BJ (cell line): ENCODE results near the gene NIPBL. TPM values are rescaled to one million over a fixed set of nuclear protein-coding genes. Genes with fewer than 3 reads are reported as not detected.

Source experiments
- CTCF ChIA-PET: fragments of 350-600 bp; formaldehyde crosslinking; extraction: SDS; loops from one replicate; lab custom pipeline; 2021; ENCODE audit warnings: antibody characterized with exemption, inconsistent platforms; lab: Yijun Ruan, JAX
- POLR2A ChIA-PET: fragments of 300-600 bp; sonication (Branson Sonifier 250); formaldehyde crosslinking; extraction: SDS; loops from one replicate; lab custom pipeline; 2021; ENCODE audit warnings: antibody characterized with exemption; lab: Charles Lee
- DNase-seq: peaks from one replicate; pipeline ENCODE4 v3.0.0-alpha.2; 2011; ENCODE audit warnings: low read depth
- H3K27me3 ChIP-seq: 2 replicates; pipeline ENCODE4 v1.6.0; 2011; ENCODE audit warnings: low read length; ENCODE audit not compliant: control insufficient read depth, insufficient read depth
- H3K36me3 ChIP-seq: 2 replicates; pipeline ENCODE4 v1.5.1; 2011; ENCODE audit warnings: low read length; ENCODE audit not compliant: control insufficient read depth, insufficient read depth
- H3K4me3 ChIP-seq: 2 replicates; pipeline ENCODE4 v1.5.1; 2011; ENCODE audit warnings: low read depth, mild to moderate bottlenecking, control low read depth, low read length
- CTCF ChIP-seq: IDR thresholded peaks from 2 replicates; pipeline ENCODE4 v1.5.1; 2011; ENCODE audit warnings: low read depth, mild to moderate bottlenecking, control low read depth, inconsistent platforms, low read length, moderate library complexity; ENCODE audit not compliant: insufficient read depth
- polyA plus RNA-seq: library from polyadenylated mRNA; depleted of rRNA; stranded (reverse); fragments of >200 nt; gene quantifications from 2 replicates; pipeline ENCODE4 v1.2.3, GENCODE V29; 2011

The NIPBL gene
- polyA plus RNA-seq, 1 experiment, result 25.6 TPM

GRCh38 chr5:37103302-37103701 is 226.7 kb downstream of the NIPBL start:
- Histone ChIP-seq H3K27me3 (no peaks in the 10 kb centered on the region), H3K4me3 (no peak overlapping the region), H3K36me3 (peaks cover 1% of the 10 kb centered on the region)
- ChIA-PET POLR2A (no interaction called here), CTCF (no interaction called here)
- DNase-seq, result no peak
- no peak for TF ChIP-seq CTCF

GRCh38 chr5:37109338-37109737 is 232.8 kb downstream of the NIPBL start:
- Histone ChIP-seq H3K4me3 (no peak overlapping the region), H3K27me3 (no peaks in the 10 kb centered on the region), H3K36me3 (peaks cover 1% of the 10 kb centered on the region; the same call in 1 of the 2 replicates)
- DNase-seq, result no peak
- ChIA-PET POLR2A (no interaction called here), CTCF (no interaction called here)
- TF ChIP-seq CTCF, result no peak

GRCh38 chr5:37110135-37110534 is 233.6 kb downstream of the NIPBL start:
- no peak for TF ChIP-seq CTCF
- ChIA-PET POLR2A (no interaction called here), CTCF (no interaction called here)
- DNase-seq, result no peak
- H3K36me3 ChIP-seq, result peaks cover 2% of the 10 kb centered on the region
- no peak overlapping the region for H3K4me3 ChIP-seq
- H3K27me3 ChIP-seq, result no peaks in the 10 kb centered on the region

GRCh38 chr5:37111426-37112382 is 235.1 kb downstream of the NIPBL start:
- no peaks in the 10 kb centered on the region for H3K27me3 ChIP-seq
- DNase-seq, result no peak
- ChIA-PET CTCF (interaction anchor here (0.5 kb wide), 1 partner anchor 39 kb away, joined by 3 read pairs; no protein-coding TSS in a partner anchor), POLR2A (no interaction called here)
- no peak overlapping the region for H3K4me3 ChIP-seq
- peaks cover 2% of the 10 kb centered on the region for H3K36me3 ChIP-seq
- no peak for TF ChIP-seq CTCF

GRCh38 chr5:37112383-37112991 is 235.9 kb downstream of the NIPBL start:
- DNase-seq, result no peak
- Histone ChIP-seq H3K4me3 (no peak overlapping the region), H3K27me3 (no peaks in the 10 kb centered on the region), H3K36me3 (peaks cover 2% of the 10 kb centered on the region)
- ChIA-PET CTCF (no interaction called here), POLR2A (no interaction called here)
- TF ChIP-seq CTCF, result no peak
